Skeletal muscle satellite cell (primary cell): ENCODE data around the gene HOXB4.
A peak's percentile ranks its signal among the peaks of the same experiment; 100 is the strongest.

Experiments used
- H3K27me3 ChIP-seq: 2 replicates; pipeline ENCODE4 v1.7.0; 2013; ENCODE audit warnings: low read length; ENCODE audit not compliant: control insufficient read depth, insufficient read depth
- H3K36me3 ChIP-seq: 2 replicates; pipeline ENCODE4 v1.7.0; 2013; ENCODE audit warnings: mild to moderate bottlenecking, control low read depth, low read length; ENCODE audit not compliant: insufficient read depth
- H3K4me1 ChIP-seq: 2 replicates; pipeline ENCODE4 v1.7.0; 2013; ENCODE audit warnings: low read length; ENCODE audit not compliant: control insufficient read depth, insufficient read depth
- H3K4me2 ChIP-seq: 2 replicates; pipeline ENCODE4 v1.7.0; 2013; ENCODE audit warnings: mild to moderate bottlenecking, low read length
- H3K4me3 ChIP-seq: 2 replicates; pipeline ENCODE4 v1.7.0; 2013; ENCODE audit warnings: low read length
- H3K9ac ChIP-seq: 2 replicates; pipeline ENCODE4 v1.7.0; 2013; ENCODE audit warnings: mild to moderate bottlenecking, low read depth, low read length, moderate library complexity
- H3K9me3 ChIP-seq: replicated peaks from 2 replicates; pipeline ENCODE4 v1.7.0; 2013; ENCODE audit warnings: mild to moderate bottlenecking, control low read depth, low read length

The HOXB4 gene

DNA sequence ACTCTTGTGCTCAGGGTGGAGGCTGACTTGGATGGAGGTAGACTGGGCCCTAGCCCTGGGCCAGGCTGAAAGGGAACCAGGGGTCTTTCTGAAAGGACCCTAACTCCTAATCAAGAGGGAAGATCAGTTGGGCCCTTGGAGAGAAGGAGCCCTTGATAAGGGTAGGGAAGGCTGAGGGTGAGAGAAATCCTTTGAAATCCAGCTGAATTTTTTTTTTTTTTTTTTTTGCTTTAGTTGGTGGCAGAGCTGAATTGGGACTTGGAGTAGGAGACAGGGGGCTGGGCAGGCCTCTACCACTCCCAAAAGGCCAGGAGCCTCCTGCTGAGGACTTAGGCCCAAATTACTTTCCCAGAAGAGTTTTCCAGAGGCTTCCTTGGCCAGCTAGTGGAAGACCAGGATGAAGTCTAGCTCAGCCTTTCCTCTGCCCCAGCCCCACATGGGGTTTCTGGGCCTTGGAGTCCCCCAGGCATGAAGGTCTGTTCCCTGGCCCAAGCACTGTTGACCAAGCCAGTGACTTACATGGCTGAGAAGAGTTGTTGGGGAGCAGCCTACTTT, 12.5 kb upstream of the HOXB4 start:
- peaks cover 24% of the 10 kb centered on the region for H3K4me1 ChIP-seq
- H3K9ac ChIP-seq, result no peak overlapping the region
- H3K36me3 ChIP-seq, result peaks cover 7% of the 10 kb centered on the region
- no peak overlapping the region for H3K4me2 ChIP-seq
- H3K9me3 ChIP-seq, result no peaks in the 10 kb centered on the region
- H3K4me3 ChIP-seq, result no peak overlapping the region
- H3K27me3 ChIP-seq, result no peaks in the 10 kb centered on the region

DNA sequence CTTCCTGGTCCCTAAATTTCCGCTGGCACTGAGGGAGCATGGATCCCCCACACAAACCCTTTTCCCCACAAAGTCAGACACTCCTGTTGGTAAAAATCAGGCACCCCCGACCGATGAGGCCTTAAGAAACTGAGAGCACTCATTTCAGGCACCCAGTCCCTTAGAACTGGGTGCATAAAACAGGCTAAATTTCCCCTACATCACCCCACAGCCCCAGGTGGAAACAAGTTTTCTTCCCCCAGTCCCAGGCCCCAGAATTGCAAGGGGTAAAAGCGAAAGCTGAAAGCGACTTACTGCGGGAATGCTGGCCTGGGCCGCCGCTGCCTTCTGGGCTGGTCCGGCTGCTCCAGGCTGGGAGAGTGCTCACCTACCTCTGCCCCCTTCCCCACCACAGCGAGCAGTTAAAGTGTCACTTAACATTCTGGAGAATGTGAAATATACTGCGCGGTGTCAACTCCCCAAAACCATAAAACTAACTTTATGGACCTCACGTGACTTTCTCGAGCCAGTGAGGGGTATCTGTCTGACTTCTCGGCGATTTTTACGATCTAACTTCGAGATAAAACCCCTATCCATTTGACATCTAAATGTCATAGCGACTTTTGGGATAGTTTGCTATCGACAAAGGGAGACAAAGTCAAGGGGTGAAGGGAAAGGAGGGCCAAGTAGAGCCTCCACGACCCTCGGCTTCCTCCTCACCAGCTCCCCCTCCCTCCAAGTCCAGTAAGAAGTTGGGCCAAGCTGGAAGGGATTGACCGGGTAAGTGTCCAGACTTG, 11.9 kb upstream of the HOXB4 start, which contains the start of gene HOXB3:
Gene HOXB3 (minus strand): TSS at position 411 of the 776 bp plus-strand sequence. CDS start 37,767 bp downstream, outside the sequence.
- H3K4me2 ChIP-seq, result no peak within 1 kb of the TSS
- no peaks in the 10 kb centered on the region for H3K9me3 ChIP-seq
- H3K27me3 ChIP-seq, result no peaks in the 10 kb centered on the region
- H3K4me1 ChIP-seq, result peaks cover 27% of the 10 kb centered on the region
- H3K4me3 ChIP-seq, result no peak within 1 kb of the TSS
- H3K9ac ChIP-seq, result no peak within 1 kb of the TSS
- peaks cover 7% of the 10 kb centered on the region for H3K36me3 ChIP-seq

DNA sequence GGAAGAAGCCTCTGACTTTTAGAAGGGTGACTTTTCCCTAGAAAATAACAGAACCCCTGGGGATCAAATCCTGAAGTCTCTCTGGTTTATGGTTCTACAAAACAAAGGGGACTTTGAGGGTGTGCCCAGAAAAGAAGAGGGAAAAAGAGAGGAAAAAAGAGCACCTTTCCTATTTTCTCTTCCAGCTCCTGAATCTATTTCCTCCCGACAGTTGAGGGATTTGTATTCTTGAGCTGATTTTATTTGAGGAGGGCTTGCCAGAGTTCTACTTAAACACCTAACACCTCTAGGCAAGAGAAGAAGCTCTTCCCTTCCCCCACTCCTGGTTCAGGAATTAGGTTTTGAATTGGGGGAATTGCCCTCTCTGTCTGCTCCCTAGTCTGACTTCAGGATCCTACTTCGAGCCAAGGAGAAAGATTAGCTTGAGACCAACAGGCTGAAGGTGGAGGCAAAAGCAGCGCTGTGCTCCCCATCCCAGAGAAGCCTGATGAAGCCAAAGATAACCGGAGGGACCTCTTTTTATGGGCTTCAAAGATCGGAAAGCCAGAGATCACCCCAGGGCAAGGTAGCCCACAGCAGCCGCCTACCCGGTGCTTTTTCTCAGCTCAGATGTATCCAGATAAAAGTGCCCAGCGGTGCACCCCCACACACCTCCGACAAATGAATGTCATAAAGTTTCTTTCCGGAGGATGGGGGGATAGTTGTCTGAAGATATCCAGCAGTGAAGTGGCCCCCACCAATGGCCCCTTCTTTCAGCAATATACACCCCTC, 11.1 kb upstream of the HOXB4 start:
- Histone ChIP-seq H3K27me3 (no peaks in the 10 kb centered on the region), H3K9me3 (no peaks in the 10 kb centered on the region), H3K4me3 (no peak overlapping the region), H3K4me1 (peaks cover 29% of the 10 kb centered on the region), H3K9ac (no peak overlapping the region), H3K4me2 (no peak overlapping the region), H3K36me3 (peaks cover 7% of the 10 kb centered on the region)

DNA sequence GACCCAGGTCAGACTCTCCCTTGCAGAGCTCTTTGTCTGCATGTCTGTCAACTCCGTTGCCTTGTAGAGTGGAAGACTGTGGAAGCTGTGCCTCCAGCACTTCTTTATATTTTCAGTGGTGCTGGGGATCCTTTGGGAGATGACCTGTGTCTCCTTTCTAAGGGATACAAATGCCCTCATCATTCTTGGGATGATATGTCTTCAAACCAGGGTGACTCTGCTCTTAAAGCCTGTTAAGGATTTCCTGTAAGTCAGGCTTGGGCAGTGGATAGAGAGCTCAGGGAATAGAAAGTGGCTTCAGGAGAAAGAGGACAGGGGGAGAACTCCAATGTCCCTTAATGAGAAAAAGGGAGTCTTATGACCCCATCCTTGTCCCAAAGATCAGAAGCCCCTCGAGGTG, 10.4 kb upstream of the HOXB4 start:
- Histone ChIP-seq H3K9me3 (no peaks in the 10 kb centered on the region), H3K36me3 (peaks cover 7% of the 10 kb centered on the region), H3K4me3 (no peak overlapping the region), H3K4me1 (peaks cover 29% of the 10 kb centered on the region), H3K9ac (no peak overlapping the region), H3K4me2 (no peak overlapping the region), H3K27me3 (no peaks in the 10 kb centered on the region)

DNA sequence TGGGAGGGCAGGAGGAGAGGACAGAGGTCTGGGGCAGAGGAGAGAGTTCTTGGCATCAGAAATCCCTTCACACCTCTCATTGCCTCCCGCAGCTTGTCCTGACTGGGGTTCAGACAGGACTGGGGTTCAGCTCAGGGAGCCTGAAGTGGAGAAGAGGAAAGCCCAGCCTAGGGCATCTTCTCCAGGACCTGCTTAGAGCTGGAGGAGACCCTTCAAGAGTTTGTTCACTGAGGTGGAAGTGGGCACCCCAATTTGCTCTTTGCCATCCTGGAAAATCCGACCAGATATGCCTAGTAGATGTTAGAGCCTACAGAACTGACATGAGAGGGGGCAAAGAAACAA, 9.9 kb upstream of the HOXB4 start:
- Histone ChIP-seq H3K4me2 (no peak overlapping the region), H3K36me3 (peaks cover 7% of the 10 kb centered on the region), H3K27me3 (no peaks in the 10 kb centered on the region), H3K4me1 (peaks cover 25% of the 10 kb centered on the region), H3K9ac (no peak overlapping the region), H3K4me3 (no peak overlapping the region), H3K9me3 (no peaks in the 10 kb centered on the region)

DNA sequence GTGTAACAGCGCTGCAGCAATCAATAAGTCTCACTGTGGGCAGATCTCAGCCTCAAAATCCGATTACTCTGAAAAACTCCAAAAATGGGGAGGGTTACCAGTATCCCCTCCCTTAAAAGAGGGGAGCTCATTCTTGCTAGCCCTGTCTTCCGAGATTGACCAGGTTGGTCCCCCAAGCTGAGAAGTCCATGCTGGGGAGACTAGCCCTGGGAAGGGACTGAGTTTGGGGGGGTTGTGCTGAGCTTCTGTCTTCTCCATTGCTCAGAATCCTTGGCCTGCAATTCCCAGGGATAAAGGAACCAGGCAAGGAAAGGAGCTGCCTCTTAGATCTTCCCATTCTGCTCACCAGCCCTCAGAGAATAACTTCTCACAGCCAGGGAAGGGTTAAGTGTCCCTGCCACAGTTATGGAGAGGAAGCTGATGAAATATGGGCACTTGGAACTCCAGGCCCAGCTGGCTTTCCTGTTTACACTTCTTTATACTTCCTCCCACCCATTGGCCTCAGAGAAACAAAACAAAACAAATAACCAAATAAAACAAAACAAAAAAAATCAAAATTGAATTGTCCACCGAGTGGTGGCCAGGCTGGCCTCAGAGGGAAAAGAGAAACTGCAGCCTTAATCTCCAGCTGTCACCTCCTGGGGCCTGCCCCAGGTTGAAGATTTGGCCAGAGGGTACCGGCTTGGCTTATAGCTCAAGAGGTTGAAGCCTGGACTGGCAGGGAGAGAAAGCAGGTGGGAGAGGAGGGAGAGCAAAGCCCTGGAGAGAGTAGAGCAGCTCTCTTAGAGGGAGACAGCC, 9.3 kb upstream of the HOXB4 start:
- no peaks in the 10 kb centered on the region for H3K27me3 ChIP-seq
- H3K4me3 ChIP-seq, result no peak overlapping the region

DNA sequence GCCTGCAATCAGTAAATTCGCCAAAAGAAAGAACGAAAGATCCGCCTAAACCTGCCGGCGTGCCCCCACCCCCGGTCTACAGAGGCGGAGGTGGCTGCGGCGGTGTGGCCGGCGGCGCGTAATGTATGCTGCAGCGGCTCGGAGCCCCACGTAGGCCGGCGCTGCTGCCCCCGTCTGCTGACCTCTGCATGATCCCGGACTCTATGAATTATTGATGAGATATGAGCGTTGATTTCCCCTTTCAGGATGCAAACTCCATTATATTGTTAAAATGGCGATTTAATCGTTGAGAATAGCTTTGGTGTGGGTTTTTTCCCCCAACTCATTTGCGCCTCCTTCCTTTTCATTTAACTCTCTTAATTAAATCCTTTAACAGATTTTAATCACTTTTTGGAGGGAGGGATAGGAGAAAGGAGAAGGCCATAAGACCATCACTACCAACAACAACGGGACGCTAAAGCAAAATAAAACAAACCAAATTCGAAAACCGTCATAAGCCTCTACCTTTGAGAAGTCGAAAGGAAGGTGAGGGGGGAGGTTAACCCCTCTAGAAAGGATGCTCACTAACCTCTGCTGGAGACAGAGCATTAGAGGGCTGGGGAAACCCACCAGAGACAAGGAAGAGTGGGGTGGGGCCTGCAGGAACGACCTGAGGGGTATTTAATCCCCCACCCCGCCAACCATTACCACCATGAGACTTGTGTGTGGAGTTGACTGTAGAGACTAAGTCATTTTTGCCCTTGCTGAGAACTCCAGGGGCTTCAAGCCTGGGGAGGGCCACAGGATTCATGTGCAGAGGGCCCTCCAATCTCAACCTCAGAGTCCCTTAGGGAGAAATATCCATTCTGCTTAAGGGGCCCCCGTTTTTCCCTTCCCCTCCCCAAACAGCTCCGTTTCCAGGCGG, 8.5 kb upstream of the HOXB4 start:
- H3K27me3 ChIP-seq, result no peaks in the 10 kb centered on the region
- H3K4me1 ChIP-seq, result peaks cover 30% of the 10 kb centered on the region
- peak overlapping the region; percentile 91 for H3K4me2 ChIP-seq
- H3K9ac ChIP-seq, result peak overlapping the region; percentile 81
- H3K9me3 ChIP-seq, result no peaks in the 10 kb centered on the region
- H3K4me3 ChIP-seq, result peak overlapping the region; percentile 81
- peaks cover 7% of the 10 kb centered on the region for H3K36me3 ChIP-seq

More for the DNA sequence above, 9.3 kb upstream of the HOXB4 start:
- peak overlapping the region; percentile 6 for H3K4me2 ChIP-seq
- H3K4me1 ChIP-seq, result peaks cover 29% of the 10 kb centered on the region
- H3K9me3 ChIP-seq, result no peaks in the 10 kb centered on the region
- peak overlapping the region; percentile 21 for H3K9ac ChIP-seq
- H3K36me3 ChIP-seq, result peaks cover 7% of the 10 kb centered on the region

DNA sequence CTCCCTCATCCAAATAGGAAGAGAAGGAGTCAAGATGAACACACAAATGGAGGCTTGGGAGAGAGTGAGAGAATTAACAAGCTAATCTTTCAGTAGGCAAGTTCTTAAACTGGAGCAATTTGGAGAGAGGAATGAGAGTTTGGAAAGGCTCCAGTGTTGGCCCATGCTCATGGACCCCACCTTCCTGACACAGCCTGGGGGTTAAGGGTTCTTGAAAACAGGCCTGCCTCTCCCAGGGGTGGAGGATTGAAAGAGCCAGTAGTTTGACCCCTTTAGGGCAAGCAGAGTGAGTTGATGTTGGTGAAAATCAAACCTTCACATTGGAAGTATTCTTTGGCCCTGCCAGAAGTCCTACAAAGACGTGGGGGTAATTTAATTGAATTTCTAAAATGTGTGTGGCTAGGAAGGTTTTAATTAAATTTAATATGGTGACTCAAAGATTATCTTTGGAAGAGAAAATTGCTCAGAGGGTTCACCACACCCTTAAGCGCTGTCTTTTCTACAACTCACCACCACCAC, 6.1 kb upstream of the HOXB4 start:
- no peaks in the 10 kb centered on the region for H3K9me3 ChIP-seq
- H3K4me2 ChIP-seq, result no peak overlapping the region
- no peak overlapping the region for H3K9ac ChIP-seq
- no peak overlapping the region for H3K4me3 ChIP-seq
- H3K27me3 ChIP-seq, result no peaks in the 10 kb centered on the region
- peaks cover 35% of the 10 kb centered on the region for H3K4me1 ChIP-seq
- no peaks in the 10 kb centered on the region for H3K36me3 ChIP-seq

DNA sequence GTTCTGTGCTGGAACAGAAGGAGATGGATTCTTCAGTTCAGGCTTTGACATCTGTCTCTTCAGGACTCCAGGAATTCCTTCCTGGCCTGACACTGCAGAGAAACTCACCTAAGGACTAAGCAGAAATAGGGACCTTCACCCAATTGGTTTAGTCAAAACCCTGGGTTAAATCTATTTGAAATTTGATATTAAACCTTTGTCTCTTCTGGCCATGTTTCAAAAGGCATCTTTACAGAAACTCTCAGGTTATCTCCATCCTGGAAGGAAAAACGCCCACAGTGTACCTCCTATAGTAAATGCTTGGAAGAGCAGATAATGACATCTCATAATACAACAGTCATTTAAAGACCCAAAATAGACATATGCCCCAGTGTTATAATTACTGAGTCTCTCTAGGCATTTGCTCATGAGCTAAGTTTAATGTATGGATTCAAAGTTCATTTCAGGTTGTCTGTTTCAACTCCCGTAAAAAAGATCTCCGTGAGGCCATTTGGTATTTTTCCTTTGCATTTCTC, 5.6 kb upstream of the HOXB4 start:
- Histone ChIP-seq H3K36me3 (no peaks in the 10 kb centered on the region), H3K4me3 (no peak overlapping the region), H3K27me3 (no peaks in the 10 kb centered on the region), H3K9ac (no peak overlapping the region), H3K4me2 (no peak overlapping the region), H3K9me3 (no peaks in the 10 kb centered on the region), H3K4me1 (peaks cover 40% of the 10 kb centered on the region)

DNA sequence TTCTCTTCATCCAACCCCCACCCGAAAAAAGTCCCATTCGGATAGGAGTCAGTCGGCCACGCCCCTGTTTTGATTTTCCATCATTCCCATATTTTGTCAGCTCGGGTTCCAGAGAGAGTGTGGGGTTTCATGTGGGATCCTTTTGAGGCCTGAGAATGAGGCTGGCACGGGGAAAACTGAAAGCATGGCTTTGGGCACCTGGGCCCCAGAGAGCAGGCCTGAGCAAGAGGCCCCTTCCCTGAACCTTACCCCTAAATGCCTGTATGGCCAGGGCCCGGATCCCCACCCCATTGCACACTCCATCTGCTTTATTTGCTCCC, 4.6 kb upstream of the HOXB4 start:
- no peaks in the 10 kb centered on the region for H3K9me3 ChIP-seq
- peaks cover 39% of the 10 kb centered on the region for H3K4me1 ChIP-seq
- peak overlapping the region; percentile 92 for H3K9ac ChIP-seq
- H3K4me2 ChIP-seq, result peak overlapping the region; percentile 89
- no peaks in the 10 kb centered on the region for H3K36me3 ChIP-seq
- peak overlapping the region; percentile 90 for H3K4me3 ChIP-seq
- no peaks in the 10 kb centered on the region for H3K27me3 ChIP-seq
